ENCODE data around the gene ARHGEF4. TPM values are rescaled to one million over a fixed set of nuclear protein-coding genes. Genes with fewer than 3 reads are reported as not detected.
"Not testable (repeated sequence)": the region's sequence is repeated elsewhere in the genome, so short reads cannot be mapped to it uniquely, and the experiment has no call there.

ARHGEF4 gene
- polyA plus RNA-seq, 10 donors, result 5.3 to 16.6 (median 8.7) TPM

DNA sequence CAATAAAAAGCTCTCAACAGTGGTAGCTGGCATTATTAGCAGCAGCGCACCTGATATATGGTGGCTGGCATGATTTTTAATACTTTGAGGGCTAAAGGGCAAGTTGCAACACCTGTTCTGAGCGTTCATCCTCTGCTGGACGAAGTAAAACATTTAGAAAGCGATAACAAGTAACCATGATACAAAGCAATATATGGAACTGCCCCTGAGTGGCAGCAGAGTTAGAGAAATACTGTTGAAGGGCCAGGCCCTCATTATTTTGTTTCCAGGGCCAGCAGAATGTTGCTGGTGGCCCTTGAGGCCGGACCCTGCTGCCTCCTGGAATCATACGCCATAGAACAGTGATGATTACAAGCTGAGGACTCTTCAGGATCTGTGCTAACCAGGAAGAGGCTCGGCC lies 47.8 kb downstream of the ARHGEF4 start:
- DNase-seq, result no peak

DNA sequence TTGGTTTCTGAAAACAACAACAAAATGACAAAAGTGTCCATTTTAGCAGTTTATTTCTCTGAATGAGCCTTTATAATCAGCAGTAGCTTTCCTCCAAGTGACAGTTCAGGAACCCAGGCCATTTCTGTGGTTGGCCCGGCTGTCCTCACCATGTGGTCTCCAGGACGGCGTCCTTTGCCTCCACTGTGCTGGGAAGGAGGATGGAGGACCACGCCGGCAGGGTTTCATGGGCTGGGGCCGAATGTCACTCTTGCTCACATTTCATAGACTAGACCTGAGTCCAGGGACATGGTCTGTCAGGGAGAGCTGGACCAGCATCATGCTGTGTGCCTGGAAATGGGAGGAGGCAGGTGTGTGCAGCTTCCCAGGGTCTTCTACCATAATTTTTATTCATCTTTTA lies 50.9 kb downstream of the ARHGEF4 start:
- no peak for DNase-seq

DNA sequence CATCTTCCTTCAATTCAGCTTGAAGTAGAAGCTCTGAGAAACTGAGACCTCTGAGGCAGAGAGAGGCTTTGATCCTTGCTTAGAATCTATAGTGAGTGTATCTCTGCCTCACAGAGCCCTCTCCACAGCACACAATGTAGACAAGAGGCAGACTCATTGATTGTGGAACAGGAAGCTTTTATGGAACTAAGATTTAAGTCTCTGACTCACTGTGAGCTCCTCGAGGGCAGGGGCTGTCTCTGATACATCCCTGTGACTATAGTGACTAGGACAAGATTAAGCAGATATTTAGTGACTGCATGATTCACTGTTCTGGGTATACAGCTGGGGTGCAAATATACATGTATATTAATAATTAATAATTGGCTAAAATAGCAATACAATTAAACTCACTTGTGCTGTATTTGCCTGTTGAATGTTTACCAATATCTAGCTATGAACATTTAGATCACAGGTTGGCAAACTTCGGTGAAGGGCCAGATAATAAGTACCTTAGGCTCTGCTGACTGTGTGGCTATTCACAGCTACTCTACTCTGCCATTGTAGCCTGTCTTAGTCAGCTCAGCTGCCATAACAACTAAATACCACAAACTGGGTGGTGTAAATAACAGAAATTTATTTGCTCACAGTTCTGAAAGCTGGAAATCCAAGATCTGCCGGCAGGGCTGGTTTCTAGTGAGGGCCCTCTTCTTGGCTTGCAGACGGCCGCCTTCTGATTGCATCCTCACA lies 54.4 kb downstream of the ARHGEF4 start:
- DNase-seq, result no peak

DNA sequence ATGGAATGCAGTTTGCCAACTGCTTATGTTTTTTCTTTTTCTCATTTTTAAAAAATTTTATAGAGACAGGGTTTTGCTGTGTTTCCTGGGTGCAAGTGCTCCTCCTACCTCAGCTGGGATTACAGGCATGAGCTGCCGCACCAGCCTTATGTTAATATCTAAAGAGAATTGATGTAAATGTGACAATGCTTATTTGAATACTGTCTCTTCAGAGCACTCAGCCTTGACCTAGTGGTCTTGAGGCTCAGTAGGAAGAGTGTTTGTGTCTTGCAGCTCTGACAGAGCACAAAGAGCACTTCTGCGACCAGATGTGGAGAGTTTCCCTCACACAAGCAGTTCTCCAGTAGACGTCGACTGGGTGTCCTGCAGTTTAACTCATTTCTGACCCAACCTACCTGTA lies 55.3 kb downstream of the ARHGEF4 start:
- no peak for DNase-seq

DNA sequence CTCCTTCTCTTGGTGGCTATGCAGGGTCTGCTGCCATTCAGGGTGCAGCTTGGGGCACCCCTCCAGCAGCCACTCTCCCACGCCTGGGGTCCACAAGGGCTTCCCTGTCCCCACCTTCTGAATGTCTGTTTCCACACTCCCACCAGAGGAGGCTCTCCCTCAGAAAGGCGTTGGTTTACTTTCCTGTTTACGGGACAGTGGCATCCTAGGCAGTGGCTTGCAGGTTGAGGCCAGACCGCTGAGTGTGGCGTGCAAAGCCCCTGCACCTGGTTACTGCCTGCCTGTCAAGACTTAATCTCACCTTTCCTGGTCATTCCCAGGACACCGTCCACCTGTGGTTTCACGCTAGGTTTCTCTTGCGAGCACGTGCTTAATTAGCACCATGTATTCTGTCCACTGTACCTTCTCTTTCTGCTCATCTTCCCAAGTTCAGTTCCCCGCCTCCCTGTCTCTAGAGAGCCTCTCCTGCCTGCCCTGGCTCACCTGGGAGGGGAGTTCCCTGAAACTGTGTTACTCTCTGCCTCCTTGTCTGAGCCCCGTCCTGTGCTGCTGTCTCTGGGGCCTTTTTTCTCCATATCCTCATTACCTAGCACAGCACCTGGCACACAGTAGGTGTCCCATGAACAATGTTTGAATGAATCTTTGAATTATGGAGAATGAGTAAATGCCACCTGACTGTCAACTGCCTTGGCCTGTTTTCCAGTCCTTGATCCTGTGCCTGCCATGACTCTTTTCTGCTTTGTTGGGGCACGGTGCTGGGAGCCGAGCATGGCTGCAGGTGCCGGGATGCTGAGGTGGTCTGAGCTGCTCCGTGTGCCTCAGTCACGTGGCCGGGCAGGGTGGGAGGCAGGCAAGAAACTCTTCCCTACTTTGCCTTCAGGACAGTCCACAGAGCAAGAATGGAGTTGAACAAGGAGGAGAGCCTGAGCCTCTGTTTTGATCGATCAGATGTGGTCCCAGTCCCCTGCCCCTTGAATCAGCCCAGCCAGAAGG lies 56.4 kb downstream of the ARHGEF4 start:
- DNase-seq, result no peak

DNA sequence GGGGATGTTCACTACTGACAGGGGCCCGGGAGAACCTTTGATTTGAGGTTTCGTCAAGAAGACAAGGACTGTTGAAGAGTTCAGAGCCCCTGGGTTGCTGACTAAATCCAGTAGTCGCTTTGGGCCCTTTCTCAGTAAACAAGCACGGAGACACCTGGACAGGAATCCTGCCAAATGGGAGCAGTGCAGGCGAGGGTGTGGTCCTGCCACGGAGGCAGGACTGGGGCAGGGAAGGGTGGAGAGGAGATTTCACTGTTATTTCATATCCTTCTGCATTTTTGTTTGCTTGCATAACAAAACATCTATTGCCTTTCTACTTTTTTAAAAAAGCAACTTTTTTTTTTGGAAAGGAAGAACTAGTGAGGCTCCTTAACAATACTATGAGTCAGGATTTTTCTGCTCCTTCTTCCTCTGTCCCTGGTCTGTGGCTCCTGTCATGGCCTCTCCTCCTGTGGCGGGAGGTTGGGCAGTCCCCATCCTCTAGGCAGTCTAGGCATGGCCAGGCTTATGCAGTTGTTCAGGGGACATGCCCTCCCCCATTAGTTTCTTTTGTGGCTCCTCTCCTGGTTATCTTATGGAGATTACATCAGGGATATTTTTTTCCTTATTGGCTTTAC lies 57.7 kb downstream of the ARHGEF4 start:
- DNase-seq, result no peak

DNA sequence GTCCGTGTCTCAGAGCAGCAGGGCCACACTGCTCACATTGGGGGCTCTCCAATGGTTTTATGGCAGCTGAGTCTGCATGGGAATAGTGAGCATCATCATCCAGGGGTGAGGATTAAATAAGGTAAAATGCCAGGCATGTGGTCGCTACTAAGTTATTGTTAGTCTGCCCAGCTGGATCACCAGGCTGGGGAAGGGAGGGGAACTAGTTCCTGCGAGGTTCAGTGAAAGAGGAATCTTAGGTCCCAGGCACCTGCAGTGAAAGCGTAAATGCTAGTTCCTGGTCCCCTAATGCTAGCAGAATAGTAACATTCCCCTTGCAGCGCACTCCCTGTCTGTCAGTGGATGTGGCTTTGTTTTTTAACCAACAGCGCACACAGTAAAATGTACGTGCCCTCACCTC lies 60.1 kb downstream of the ARHGEF4 start:
- no peak for DNase-seq

DNA sequence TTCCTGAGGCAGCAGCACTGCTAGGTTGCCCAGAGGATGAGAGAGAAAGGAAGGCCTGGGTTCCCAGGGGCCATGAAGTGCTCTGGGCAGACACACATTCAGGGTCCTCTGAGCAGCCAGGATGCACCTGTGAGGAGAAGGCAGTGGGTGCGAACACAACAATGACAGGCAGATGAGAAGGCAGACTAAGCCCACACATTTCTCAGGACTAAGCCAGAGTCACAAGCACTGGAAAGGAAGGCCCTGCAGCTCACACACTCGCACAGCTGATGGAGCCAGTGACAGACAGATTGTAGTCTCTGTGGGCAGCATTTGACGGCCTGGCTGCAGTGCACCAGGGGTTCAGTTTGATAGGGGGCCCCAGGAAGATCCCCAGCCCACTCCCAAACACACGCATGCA lies 61.8 kb downstream of the ARHGEF4 start:
- no peak for DNase-seq

DNA sequence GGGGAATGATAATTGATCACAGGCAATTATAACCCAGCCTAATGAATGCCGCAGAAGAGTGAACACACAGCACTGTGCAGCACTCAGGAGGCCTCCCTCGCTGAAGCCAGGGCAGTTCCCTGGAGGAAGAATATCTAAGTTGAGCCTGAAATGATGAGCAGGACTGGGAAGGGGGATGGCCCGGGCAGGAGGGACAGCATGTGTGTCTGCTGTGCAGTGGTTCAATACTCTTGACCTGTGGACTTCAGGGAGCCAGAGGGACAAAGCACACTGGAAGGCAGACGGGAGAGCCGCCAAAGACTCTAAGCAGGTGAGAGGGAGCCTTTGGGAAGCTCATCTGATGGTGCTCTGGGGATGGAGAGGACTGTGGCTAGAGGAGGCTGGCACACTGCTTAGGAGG lies 62.6 kb downstream of the ARHGEF4 start:
- DNase-seq, result no peak

DNA sequence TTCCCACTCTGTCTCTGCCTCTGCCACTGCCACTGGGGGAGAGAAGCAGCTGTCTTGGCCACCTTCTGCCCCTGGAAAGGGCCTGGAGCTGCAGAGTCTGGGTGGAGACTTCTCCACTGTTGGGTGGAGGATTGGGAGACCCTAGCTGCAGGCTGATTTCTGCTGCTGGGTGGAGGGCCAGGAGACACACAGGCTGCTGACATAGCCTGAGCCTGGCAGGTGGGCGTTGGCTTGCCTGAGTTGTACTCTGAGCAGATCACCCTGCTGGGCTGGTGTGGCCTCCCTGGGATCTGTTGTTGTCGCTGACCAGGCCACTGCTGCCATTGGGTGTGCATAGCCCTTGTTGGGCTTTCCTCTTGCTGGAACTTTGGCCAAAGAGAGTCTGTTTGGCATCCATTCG lies 64.3 kb downstream of the ARHGEF4 start:
- no peak for DNase-seq

DNA sequence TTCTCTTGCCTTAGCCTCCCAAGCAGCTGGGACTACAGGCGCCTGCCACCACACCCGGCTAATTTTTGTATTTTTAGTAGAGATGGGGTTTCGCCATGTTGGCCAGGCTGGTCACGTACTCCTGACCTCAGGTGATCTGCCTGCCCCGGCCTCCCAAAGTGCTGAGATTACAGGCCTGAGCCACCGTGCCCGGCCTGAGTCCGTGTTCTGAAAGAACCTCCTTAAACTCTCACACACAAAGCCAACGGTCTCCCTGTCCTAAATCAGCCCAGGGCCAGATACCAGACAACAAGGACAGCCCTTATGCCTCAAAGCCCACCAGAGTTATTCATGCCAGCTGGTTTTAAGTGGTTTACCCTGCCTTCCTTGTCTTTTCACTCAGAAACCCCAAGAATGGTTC lies 64.9 kb downstream of the ARHGEF4 start:
- not testable (repeated sequence) for DNase-seq

DNA sequence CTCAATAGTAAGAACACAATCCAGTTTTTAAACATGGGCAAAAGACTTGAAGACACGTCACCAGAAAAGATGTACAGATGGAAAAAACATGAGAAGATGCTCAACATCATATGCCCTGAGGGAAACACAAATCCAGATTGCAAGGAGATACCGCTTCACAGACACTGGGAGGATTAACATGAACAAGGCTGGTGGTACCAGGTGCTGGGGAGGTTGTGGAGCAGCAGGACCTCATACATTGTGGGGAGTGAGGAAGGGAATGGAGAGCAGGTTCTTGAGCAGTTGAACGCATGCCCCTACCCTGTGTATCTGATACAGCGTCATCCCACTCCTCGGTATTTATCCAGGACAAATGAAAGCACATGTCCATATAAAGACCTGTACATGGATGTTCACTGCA lies 72.1 kb downstream of the ARHGEF4 start:
- no peak for DNase-seq

DNA sequence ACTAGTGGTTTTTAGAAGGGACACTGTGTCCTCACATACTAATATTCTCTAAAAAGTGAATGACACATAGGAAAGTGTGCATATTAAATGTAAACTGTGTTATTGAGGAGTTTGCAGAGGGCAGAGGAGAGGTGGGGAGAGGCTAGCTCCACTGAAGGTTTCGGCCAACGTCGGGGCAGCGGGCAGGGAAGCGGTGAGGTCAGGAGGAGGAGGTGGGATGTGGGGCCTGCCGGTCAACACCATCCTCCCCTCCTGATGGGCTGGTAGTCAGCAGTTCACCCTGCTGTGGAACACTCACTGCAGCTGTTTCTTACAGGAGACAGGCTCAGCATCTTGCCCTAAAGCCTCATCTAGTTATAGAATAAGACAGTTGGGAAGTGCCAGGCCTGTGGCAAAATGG lies 74.2 kb downstream of the ARHGEF4 start:
- no peak for DNase-seq

DNA sequence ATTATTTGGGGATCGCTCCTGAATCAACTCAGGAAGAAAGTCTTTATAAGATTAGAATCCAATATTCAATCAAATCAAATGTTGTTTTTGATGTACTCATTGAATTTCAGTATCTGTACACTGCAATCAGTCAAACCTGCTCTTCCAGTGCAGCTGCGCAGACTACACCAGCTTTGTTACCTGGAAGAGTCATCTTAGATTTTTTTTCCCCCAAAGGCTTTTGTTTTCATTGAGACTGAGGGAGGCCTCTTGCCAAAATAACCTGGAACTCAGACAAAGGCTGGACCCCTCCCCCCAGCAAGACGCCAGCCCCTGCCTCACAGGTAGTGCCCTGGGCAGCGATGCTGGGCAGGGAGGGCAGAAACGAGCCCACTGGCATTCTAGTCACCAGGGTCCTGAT lies 74.8 kb downstream of the ARHGEF4 start:
- DNase-seq, result no peak

DNA sequence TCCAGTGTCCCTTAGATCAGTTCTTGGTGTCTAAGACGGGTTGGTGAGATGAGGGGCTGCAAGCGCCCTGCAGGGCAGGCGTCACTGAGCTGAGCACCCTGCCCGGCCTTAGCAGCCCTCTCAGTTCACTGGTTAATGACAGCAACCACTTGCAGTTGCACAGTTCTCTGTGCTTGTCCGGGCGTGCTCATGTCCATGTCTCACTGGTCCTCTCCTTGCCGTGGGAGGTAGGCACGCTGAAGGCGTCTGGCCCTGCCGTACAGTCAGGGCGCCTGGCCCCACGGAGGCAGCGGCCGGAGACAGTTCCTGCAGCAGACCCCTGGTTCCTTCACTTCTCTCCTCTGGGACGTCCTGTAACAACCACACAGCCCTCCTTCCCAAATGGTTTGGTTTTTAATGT lies 75.3 kb downstream of the ARHGEF4 start:
- no peak for DNase-seq

DNA sequence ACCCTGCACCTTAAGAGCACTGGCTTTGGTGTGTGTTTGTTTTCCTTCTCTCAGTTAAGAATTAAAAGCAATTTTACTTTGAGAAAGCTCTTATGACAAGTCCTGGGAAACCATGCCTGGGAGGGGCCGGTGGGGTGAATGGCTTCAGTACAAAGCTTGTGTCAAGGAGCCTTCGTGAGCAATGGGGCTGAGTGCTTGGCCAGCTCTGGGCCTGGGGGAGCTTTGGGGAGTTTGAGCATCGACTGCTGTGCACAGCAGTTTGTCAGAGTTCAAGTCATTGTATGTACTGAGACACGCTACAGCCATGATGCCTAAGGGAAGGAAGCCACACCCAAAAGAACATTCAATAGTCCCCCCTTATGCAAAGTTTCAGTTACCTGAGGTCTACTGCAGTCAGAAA lies 75.8 kb downstream of the ARHGEF4 start:
- no peak for DNase-seq

DNA sequence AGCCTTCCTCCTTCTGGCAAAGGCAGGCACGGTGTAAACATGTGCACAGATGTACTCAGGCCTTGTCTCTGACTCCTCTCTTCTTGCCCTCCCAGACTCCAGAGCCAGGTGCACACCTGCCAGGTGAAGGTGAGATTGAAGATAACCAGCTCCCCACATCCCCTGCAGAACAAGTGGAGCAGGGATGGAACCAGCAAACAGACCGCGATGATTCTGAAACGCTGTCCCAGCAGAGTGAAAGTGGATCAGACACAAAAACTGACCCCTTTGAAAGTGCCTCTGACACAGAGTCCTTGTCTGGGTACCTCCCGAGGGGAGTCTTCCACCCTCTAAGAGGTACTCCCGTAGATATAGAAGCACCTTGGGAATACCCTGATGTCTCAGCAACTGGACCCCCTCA lies 77.2 kb downstream of the ARHGEF4 start:
- no peak for DNase-seq

DNA sequence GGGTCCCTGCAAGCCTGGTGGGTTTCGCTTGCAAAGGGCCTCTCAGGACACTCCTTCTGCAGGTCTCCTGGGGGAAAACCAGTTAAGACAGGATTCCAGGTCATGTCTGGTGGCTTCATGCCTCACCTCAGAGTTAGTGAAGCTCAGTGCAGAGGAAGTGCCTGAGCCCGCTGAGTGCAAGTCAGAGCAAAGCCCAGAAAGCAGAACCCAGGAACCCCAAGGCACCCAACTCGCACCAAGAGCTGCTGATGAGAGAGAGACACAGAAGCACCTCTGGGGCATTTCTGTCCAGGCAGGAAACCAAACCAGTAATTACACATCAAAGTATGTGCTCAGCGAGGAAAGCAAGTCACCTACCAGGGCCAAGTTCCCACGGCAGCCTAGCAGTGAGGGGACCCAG lies 78.4 kb downstream of the ARHGEF4 start:
- no peak for DNase-seq

DNA sequence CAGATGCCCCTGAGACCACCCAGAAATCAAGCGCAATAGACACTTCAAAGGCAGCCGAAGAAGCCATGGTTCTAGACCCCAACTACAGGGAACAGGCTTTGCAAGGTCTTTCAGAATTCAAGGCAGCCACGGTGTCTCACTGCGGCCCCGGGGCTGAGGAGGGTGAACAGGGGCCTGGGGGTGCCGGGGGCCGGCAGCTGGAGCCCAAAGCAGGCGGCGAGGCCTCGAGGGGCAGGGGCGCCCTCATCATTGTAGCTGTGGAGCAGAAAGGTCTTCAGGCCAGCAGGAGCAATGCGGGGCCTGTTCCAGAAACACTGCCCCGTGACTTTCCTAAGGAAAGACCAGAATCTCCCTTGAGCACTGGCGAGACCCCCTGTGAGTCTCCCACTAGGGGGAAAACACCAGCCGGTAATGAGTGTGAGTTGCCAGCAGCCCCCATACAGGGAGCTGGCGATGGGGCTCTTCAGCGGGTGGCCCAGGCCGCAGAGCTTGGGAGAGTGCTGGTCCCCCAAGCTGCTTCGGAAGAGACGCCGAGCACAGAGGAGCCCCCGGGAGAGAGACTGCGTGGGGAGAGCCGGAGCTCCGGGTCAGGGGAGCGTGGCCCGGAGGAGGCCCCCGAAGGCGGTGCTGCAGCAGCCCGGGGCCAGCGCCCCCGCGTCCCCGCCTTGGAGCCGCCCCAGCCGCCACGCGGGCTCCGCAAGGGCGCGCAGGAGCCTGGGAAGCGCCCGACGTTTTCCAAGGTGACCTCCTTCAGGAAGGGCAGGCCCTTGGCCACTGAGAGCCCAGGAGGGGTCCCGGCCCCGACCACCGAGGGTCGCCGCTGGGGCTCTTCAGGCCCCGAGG lies 79.1 kb downstream of the ARHGEF4 start:
- no peak for DNase-seq

DNA sequence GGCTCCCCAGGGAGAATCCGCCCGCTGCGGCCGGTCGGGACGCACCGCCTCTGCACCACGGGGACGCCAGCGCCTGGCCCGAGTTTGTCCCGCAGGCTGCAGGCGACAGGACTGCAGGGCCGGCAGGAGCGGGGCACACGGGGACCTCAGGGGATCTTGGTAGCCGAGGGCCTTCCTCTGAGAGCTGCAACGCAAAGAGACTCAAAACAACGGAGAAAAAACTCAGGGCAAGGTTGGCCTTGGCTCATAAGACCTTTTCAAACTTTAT lies 79.7 kb downstream of the ARHGEF4 start:
- no peak for DNase-seq

DNA sequence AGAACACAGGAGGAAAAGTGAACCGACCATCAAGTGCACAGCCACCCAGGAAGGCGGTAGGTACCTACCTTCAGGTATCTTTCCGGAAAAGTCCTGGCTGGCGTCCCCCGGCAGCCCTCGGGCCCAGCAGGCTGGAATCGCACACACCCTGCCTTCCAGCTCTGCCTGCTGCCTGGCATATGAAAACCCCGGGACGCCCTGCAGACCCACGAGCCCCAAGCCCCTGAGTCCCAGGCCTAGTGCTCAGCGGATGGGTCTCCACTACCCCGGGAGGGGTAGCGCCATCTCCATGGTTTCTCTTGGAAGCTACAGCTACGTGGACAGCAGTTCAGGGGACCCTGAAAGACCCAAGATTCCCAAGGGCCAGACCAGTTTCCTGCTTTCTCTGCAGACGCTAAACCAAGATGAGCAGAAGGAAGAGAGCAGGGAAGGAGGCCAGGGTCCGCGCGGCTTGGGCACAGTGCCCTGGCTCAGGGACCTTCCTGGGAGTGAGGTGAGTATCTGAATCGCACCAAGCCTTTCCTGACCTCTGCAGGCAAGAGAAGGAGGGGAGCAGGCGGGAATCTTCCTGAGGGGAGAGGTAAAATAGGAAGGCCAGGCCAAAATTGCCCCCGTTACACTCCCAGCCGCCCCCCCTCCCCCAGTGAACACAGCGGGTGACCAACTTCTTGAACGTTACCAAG lies 80.4 kb downstream of the ARHGEF4 start:
- DNase-seq, result no peak

All from muscle of back (tissue), 11 donors.